RWPE1 (cell line): Measurements from ENCODE around the gene ASB4.

Source experiments
- CTCF ChIA-PET: fragments of 350-600 bp; sonication (Branson Sonifier 250); formaldehyde crosslinking; extraction: SDS; loops from one replicate; lab custom pipeline; 2021; lab: Yijun Ruan, JAX
- POLR2A ChIA-PET: fragments of 400-600 bp; formaldehyde crosslinking; extraction: SDS; loops from one replicate; lab custom pipeline; 2020; ENCODE audit warnings: antibody characterized with exemption; ENCODE audit not compliant: low non-redundant PET; lab: Yijun Ruan, JAX
- DNase-seq: peaks from one replicate; pipeline ENCODE4 v3.0.0; 2012; ENCODE audit warnings: low spot score
- H3K27ac ChIP-seq: fragments of 450-650 bp; 2 replicates; pipeline ENCODE4 v1.5.1; 2017
- TF ChIP-seq, protein P1 (sequence below): fragments of 450-650 bp; conservative IDR thresholded peaks from 2 replicates; pipeline ENCODE4 v1.5.1; 2017; ENCODE audit warnings: low read depth, mild to moderate bottlenecking

Gene ASB4

DNA sequence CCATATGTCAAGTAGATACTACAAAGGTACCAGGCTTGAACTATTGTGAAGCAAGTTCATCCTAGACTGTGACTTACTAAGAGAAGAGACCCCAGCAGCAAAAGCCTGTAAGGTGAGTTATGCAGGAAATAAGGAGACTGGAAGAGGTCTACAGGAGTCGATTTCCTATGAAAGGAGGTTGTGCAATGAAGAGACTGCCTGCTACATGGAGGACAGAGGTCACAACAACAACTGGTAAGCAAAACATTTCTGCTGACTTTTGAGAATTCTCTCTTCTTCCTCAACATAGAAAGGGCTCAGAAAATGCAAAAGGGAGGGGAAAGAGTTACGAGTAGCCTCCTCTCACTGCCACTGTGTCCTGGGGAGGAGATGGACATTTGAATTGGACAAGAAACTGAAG is 68.2 kb downstream of the ASB4 start:
- TF ChIP-seq, protein P1, sequence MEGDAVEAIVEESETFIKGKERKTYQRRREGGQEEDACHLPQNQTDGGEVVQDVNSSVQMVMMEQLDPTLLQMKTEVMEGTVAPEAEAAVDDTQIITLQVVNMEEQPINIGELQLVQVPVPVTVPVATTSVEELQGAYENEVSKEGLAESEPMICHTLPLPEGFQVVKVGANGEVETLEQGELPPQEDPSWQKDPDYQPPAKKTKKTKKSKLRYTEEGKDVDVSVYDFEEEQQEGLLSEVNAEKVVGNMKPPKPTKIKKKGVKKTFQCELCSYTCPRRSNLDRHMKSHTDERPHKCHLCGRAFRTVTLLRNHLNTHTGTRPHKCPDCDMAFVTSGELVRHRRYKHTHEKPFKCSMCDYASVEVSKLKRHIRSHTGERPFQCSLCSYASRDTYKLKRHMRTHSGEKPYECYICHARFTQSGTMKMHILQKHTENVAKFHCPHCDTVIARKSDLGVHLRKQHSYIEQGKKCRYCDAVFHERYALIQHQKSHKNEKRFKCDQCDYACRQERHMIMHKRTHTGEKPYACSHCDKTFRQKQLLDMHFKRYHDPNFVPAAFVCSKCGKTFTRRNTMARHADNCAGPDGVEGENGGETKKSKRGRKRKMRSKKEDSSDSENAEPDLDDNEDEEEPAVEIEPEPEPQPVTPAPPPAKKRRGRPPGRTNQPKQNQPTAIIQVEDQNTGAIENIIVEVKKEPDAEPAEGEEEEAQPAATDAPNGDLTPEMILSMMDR, result no peak
- ChIA-PET POLR2A (no interaction called here), CTCF (no interaction called here)
- H3K27ac ChIP-seq, result no peak overlapping the region
- DNase-seq, result no peak

DNA sequence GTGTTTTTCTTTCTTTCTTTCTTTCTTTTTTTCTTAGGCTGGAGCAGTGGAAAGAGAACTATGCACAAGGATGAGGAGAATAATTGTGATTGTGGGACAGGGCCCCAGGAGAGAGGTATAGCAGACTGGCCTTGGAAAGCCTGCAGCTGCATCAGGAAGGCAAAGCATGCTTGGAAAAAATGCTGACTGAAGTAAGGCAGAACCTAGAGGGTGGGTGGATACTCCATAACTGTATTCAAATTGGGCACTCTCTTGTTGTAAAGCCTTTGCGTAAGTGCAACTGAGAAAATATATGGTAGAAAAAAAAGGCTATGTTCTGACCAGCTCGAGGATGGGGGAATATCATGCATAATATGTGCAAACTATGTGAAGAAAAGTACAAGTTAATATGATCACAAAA is 71.0 kb downstream of the ASB4 start:
- ChIA-PET POLR2A (no interaction called here), CTCF (interaction anchor here (0.8 to 1.2 kb wide), 2 partner anchors 12 to 30 kb away, joined by 3 read pairs; no protein-coding TSS in a partner anchor)
- TF ChIP-seq, protein P1, result no peak
- H3K27ac ChIP-seq, result no peak overlapping the region
- no peak for DNase-seq

DNA sequence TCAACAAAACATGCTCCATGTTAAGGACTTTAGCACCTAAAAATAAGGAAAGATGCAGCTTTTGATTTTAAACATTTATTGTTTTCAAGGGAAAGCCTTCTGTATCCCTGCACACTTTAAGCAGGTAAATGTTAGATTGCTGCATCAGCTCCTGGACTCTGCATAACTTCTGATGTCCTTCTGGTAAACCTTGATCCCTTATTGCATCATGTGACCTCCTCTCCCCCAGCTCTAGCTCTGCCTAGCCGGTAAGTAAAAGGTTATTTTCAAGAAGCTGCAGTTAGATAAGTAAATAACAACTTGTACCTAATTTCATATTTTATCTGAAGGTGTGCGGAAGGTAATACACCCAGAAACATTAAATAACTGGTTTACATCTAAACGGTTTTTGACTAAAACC is 73.1 kb downstream of the ASB4 start:
- no peak overlapping the region for H3K27ac ChIP-seq
- POLR2A ChIA-PET, result no interaction called here
- TF ChIP-seq, protein P1, result no peak
- DNase-seq, result no peak
- CTCF ChIA-PET, result interaction anchor here (0.9 kb wide), 1 partner anchor 50 kb away, joined by 3 read pairs; no protein-coding TSS in a partner anchor

DNA sequence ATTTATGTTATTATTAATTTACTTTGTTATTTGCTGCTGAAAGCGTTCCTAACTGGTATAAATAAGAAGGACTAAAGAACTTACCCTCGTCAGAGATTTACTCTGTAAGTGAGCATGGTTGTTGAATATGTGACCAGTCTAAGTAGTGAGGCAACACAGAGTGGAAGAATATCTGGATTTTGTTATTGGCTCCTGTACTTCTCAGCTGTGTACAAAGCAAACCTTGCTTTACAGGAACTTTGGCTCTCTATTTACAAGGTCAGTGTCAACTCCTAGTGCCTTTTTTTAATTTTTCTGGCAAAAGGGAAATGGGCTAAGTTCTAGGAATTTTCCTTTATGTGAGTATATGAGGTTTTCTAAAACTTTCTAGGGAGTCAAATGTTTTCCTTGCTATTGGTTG is 74.9 kb downstream of the ASB4 start:
- no peak for DNase-seq
- POLR2A ChIA-PET, result no interaction called here
- CTCF ChIA-PET, result no interaction called here

DNA sequence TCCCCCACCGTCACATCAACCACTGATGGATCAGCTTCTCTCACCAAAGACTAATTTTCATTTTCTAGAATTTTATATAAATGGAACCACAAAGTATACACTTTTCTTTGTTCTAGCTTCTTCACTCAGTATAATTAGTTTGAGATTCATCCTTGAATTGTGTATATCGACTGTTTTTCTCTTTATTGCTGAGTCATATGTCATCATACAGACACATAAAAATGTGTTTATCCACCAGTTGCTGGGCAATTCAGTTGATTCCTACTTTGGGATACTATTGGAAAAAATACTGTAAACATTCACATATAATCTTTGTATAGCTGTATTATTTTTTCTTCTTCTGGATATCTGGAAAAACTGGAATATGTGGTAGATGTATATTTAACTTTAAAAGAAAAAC is 84.0 kb downstream of the ASB4 start:
- ChIA-PET POLR2A (no interaction called here), CTCF (no interaction called here)
- TF ChIP-seq, protein P1, result no peak
- no peak overlapping the region for H3K27ac ChIP-seq
- DNase-seq, result no peak

More for the DNA sequence above, 74.9 kb downstream of the ASB4 start:
- no peak overlapping the region for H3K27ac ChIP-seq
- TF ChIP-seq, protein P1, result no peak

DNA sequence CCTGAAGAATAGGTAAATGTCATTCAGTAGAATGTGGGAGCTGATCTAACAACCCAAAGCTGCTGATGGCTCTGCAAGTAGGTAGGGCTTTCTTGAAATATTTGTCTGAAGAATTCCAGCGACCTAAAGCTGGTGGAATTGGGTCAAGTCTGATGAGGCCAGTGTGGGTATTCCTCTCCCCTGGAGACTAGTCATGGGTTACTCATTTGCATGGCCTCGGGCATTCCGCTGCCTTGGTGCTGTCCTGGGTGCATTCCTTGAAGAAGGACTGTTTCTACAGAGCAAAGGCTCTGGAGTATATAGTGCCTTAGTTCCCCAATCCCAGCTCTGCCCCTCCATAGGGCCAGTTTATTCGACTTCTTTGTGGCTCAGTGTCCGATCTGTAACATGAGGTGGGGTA is 91.4 kb downstream of the ASB4 start:
- no peak overlapping the region for H3K27ac ChIP-seq
- DNase-seq, result peak; percentile 34
- ChIA-PET CTCF (no interaction called here), POLR2A (no interaction called here)
- TF ChIP-seq, protein P1, result no peak

DNA sequence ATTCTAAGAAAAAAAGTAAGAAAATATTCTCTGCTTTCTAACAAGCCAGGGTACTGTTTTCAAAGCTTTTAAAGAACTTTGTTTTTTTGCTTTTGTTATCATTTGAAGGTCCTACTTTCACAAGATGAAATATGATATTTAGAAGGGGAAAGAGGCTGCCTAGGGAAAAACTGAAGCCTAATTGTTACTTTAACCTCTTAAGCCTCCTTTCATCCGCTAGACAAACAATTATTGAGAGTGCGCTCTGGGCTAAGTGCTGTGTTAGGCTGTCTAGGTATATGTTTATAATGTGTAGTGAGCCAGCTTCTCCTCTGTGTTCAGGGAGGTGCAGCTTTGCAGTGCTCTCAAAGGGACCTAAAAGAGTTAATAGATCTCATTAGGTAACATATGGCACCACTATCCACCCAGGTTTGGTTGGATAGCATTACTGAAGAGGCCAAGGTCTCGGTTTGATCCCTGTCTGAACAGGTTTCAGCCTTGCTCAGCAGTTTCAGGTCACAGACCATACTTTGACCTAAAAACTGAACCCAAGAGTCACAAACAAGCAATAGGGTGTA is 92.6 kb downstream of the ASB4 start:
- CTCF ChIA-PET, result no interaction called here
- POLR2A ChIA-PET, result no interaction called here

More for the DNA sequence above, 92.6 kb downstream of the ASB4 start:
- TF ChIP-seq, protein P1, result no peak
- H3K27ac ChIP-seq, result no peak overlapping the region
- no peak for DNase-seq
